Pancreas (tissue), 10 donors: Measurements from ENCODE around the gene ARL15. TPM values are rescaled to one million over a fixed set of nuclear protein-coding genes. Genes with fewer than 3 reads are reported as not detected.

ENCODE experiments used
- ATAC-seq, 4 donors: fragments of 200-7000 bp; cut with Tn5 transposase; one replicate each; pipeline versions ENCODE4 v1.8.0 to v1.9.1; 2020; ENCODE audit warnings: mild to moderate bottlenecking in 4 of 4, moderate library complexity in 4 of 4
- DNase-seq, 6 donors: peaks; one replicate each; pipeline ENCODE4 v3.0.0-alpha.2; 2020
- FAIRE-seq: peaks from 2 replicates; lab custom pipeline; 2012; peaks lifted over from hg19 to GRCh38; lab: Jason Lieb, UNC
- H3K27ac ChIP-seq, 4 donors: fragments of 200-600 bp; sonication (generic); 1 replicate in 3 of 4; 2 replicates in 1 of 4; pipeline versions ENCODE4 v1.5.0 to v1.8.0; 2020
- H3K27me3 ChIP-seq, 4 donors: fragments of 200-600 bp; one replicate each; pipeline ENCODE4 v1.8.0; 2021
- H3K36me3 ChIP-seq, 3 donors: fragments of 200-600 bp; sonication (generic) in 1 of 3; one replicate each; pipeline versions ENCODE4 v1.5.0 to v1.8.0; 2020 to 2021
- H3K4me1 ChIP-seq, 3 donors: fragments of 200-600 bp; one replicate each; pipeline ENCODE4 v1.8.0; 2021
- H3K4me3 ChIP-seq, 4 donors: fragments of 200-600 bp; sonication (generic) in 2 of 4; one replicate each; pipeline versions ENCODE4 v1.5.0 to v1.8.0; 2020 to 2021
- H3K9me3 ChIP-seq, 4 donors: fragments of 200-600 bp; one replicate each; pipeline ENCODE4 v1.8.0; 2021
- WGBS, 2 donors: extraction: QIAGEN DNeasy Blood & Tissue Kit; methylation state at CpG; one replicate each; pipeline ENCODE4 v1.1.7; 2013; 5-methylcytosine and 5-hydroxymethylcytosine counted together
- intact Hi-C, 3 donors: fragments of 100-400 bp; cut with DNase I; formaldehyde crosslinking; loops; one replicate each; pipeline versions ENCODE4 v1.11.1 to v1.14.2; 2022
- polyA plus RNA-seq, 2 donors: library from polyadenylated mRNA; stranded (reverse); fragments of 200-250 nt; gene quantifications; one replicate each; pipeline ENCODE4 v1.2.3, GENCODE V29; 2013
- total RNA-seq, 6 donors: library from RNA; stranded (reverse); fragmentation: NEBNext Ultra II Directional in 4 of 6; extraction: Animal tissue kit (Norgen Biotek cat#: 25700) in 4 of 6; gene quantifications; one replicate each; pipeline versions ENCODE4 v1.2.1 to v1.2.4, GENCODE V29; 2021 to 2023
- TF ChIP-seq, protein P1 (sequence below), 4 donors: fragments of 200-600 bp; sonication (generic) in 3 of 4; IDR thresholded peaks; one replicate each; pipeline versions ENCODE4 v1.5.0 to v1.8.0; 2021; ENCODE audit warnings: antibody characterized with exemption in 4 of 4
- donor health status: healthy with polysubstance abuse.
- donor health status: DM: no; HTN: no; CAD: no; lungs with moderate emphysema.
- donor health status: DM: no; HTN: no; CAD: no.
- donor health status: control.
- donor health status: control.
- donor health status: Bipolar disorder and iron deficiency.
- donor health status: DM: yes; HTN: yes; CAD: no.
- donor health status: DM: no; HTN: no; CAD: no.
- donor health status: DM: no; HTN: no; CAD: no.
- donor health status: DM: yes; HTN: yes; CAD: no.

Gene ARL15
- total and polyA plus RNA-seq, 8 donors: 3.9 to 14.0 (median 6.7) TPM

GRCh38 chr5:53948598-53948997 lies 361.8 kb downstream of the ARL15 start:
- FAIRE-seq: no peak
- no peaks in the 10 kb centered on the region for H3K36me3 ChIP-seq
- ATAC-seq: no peak
- TF ChIP-seq, protein P1, sequence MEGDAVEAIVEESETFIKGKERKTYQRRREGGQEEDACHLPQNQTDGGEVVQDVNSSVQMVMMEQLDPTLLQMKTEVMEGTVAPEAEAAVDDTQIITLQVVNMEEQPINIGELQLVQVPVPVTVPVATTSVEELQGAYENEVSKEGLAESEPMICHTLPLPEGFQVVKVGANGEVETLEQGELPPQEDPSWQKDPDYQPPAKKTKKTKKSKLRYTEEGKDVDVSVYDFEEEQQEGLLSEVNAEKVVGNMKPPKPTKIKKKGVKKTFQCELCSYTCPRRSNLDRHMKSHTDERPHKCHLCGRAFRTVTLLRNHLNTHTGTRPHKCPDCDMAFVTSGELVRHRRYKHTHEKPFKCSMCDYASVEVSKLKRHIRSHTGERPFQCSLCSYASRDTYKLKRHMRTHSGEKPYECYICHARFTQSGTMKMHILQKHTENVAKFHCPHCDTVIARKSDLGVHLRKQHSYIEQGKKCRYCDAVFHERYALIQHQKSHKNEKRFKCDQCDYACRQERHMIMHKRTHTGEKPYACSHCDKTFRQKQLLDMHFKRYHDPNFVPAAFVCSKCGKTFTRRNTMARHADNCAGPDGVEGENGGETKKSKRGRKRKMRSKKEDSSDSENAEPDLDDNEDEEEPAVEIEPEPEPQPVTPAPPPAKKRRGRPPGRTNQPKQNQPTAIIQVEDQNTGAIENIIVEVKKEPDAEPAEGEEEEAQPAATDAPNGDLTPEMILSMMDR (IDR thresholded peaks at IDR 0.05): no peak
- no peak overlapping the region for H3K4me3 ChIP-seq
- DNase-seq: no peak
- H3K27me3 ChIP-seq: no peaks in the 10 kb centered on the region
- no peaks in the 10 kb centered on the region for H3K9me3 ChIP-seq
- no peak overlapping the region for H3K27ac ChIP-seq
- WGBS, 2 donors: 91 to 94% methylated on average over 4 of the region's 4 CpGs
- no peaks in the 10 kb centered on the region for H3K4me1 ChIP-seq
- intact Hi-C loops: no loop called here

- Histone ChIP-seq H3K27ac (no peak overlapping the region), H3K9me3 (no peaks in the 10 kb centered on the region), H3K36me3 (no peaks in the 10 kb centered on the region), H3K27me3 (no peaks in the 10 kb centered on the region), H3K4me3 (no peak overlapping the region), H3K4me1 (no peaks in the 10 kb centered on the region)
- WGBS, 2 donors: 86 to 87% methylated on average over 5 of the region's 5 CpGs
- DNase-seq (no peak), ATAC-seq (no peak), FAIRE-seq (no peak)
- TF ChIP-seq, protein P1 (IDR thresholded peaks at IDR 0.05): no peak
- intact Hi-C loops: no loop called here
Observed at GRCh38 chr5:53946405-53947100, 363.8 kb downstream of the ARL15 start.

DNA sequence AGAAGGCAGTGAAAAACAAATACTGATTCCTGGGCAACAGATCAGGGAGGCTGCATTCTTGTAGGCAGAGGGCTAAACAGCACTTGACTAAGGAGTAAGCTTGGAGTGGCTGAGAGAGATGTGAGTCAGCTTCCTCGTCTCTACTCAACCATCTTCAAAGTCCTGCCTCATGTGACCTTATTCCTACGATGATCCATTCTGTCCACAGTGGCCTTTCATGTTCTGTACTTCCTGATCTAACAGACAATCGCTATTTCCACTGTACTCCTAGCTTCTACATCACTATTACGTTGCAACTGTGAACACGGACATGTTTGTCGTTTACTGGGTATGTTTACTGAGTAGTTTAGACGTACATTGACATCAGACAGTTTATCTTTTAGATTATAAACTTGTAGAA lies 365.4 kb downstream of the ARL15 start:
- ATAC-seq (no peak), DNase-seq (no peak), FAIRE-seq (no peak)
- intact Hi-C loops: no loop called here
- H3K9me3 ChIP-seq: no peaks in the 10 kb centered on the region
- TF ChIP-seq, protein P1 (IDR thresholded peaks at IDR 0.05): no peak
- no peaks in the 10 kb centered on the region for H3K4me1 ChIP-seq
- WGBS, 2 donors: 76 to 81% methylated on average over 7 of the region's 7 CpGs
- H3K27ac ChIP-seq: no peak overlapping the region
- no peak overlapping the region for H3K4me3 ChIP-seq
- H3K27me3 ChIP-seq: no peaks in the 10 kb centered on the region
- no peaks in the 10 kb centered on the region for H3K36me3 ChIP-seq

DNA sequence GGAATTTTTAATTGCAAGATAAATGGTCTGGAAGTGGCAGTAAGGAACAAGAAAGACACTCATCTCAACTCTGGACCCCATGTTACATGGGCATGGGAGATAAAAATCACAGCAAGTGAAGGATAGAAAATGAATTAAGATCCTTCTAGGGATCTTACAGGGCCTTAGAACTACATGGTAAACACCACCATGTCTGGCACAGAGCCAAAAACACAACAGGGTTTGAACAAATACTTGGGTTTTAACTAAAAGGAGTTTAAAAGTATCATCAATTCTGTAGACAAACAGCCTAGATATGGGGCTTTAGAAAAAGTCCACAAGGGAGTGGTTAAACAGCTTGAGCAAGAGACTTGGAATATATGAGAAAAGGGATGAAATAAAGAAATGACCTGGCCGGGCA lies 366.4 kb downstream of the ARL15 start:
- intact Hi-C loops: no loop called here
- Histone ChIP-seq H3K4me1 (no peaks in the 10 kb centered on the region), H3K27me3 (no peaks in the 10 kb centered on the region), H3K36me3 (no peaks in the 10 kb centered on the region), H3K4me3 (no peak overlapping the region), H3K9me3 (no peaks in the 10 kb centered on the region), H3K27ac (no peak overlapping the region)
- DNase-seq (no peak), ATAC-seq (no peak), FAIRE-seq (no peak)
- 95 to 100% methylated on average over 1 of the region's 1 CpG for WGBS, 2 donors
- TF ChIP-seq, protein P1 (IDR thresholded peaks at IDR 0.05): no peak

GRCh38 chr5:53942724-53943123 lies 367.6 kb downstream of the ARL15 start:
- TF ChIP-seq, protein P1 (IDR thresholded peaks at IDR 0.05): no peak
- FAIRE-seq: no peak

More at GRCh38 chr5:53942724-53943123, 367.6 kb downstream of the ARL15 start:
- Histone ChIP-seq H3K27me3 (no peaks in the 10 kb centered on the region), H3K9me3 (no peaks in the 10 kb centered on the region), H3K4me1 (no peaks in the 10 kb centered on the region), H3K4me3 (no peak overlapping the region), H3K27ac (no peak overlapping the region), H3K36me3 (no peaks in the 10 kb centered on the region)
- intact Hi-C loops: no loop called here
- ATAC-seq (peak in 1 of 4 donors; percentile 50), DNase-seq (no peak)
- WGBS, 2 donors: 91 to 93% methylated on average over 6 of the region's 6 CpGs
